Neural crest cell (in vitro differentiated cells): Measurements from ENCODE around the gene KCNQ1OT1. TPM values are rescaled to one million over a fixed set of nuclear protein-coding genes. Genes with fewer than 3 reads are reported as not detected.

Experiments used
- DNase-seq: peaks from one replicate; pipeline ENCODE4 v3.0.0; 2021; ENCODE audit warnings: low read depth, mixed read lengths, low spot score
- H3K27ac Mint-ChIP-seq: one replicate; pipeline ENCODE4 v1.8.0; 2021; ENCODE audit warnings: mild to moderate bottlenecking, mixed read lengths; ENCODE audit not compliant: unreplicated experiment
- H3K27me3 Mint-ChIP-seq: 2 replicates; pipeline ENCODE4 v1.8.0; 2021; ENCODE audit warnings: low read depth, mild to moderate bottlenecking, mixed read lengths
- H3K36me3 Mint-ChIP-seq: 2 replicates; pipeline ENCODE4 v1.8.0; 2021; ENCODE audit warnings: low read depth, mild to moderate bottlenecking, mixed read lengths
- H3K4me1 Mint-ChIP-seq: 2 replicates; pipeline ENCODE4 v1.8.0; 2021; ENCODE audit warnings: mixed read lengths
- H3K4me3 Mint-ChIP-seq: one replicate; pipeline ENCODE4 v1.8.0; 2021; ENCODE audit warnings: mild to moderate bottlenecking, mixed read lengths
- H3K9me3 Mint-ChIP-seq: 2 replicates; pipeline ENCODE4 v1.8.0; 2021; ENCODE audit warnings: mixed read lengths
- CTCF ChIP-seq: fragments of 200-600 bp; sonication (generic); conservative IDR thresholded peaks from 2 replicates; pipeline ENCODE4 v1.5.0; 2021; ENCODE audit warnings: antibody characterized with exemption, mild to moderate bottlenecking
- total RNA-seq: library from RNA; stranded (reverse); gene quantifications from 2 replicates; pipeline ENCODE4 v1.2.1, GENCODE V29; 2021

The KCNQ1OT1 gene
- total RNA-seq, 1 donor from 2014 or later, result 2.3 TPM

DNA sequence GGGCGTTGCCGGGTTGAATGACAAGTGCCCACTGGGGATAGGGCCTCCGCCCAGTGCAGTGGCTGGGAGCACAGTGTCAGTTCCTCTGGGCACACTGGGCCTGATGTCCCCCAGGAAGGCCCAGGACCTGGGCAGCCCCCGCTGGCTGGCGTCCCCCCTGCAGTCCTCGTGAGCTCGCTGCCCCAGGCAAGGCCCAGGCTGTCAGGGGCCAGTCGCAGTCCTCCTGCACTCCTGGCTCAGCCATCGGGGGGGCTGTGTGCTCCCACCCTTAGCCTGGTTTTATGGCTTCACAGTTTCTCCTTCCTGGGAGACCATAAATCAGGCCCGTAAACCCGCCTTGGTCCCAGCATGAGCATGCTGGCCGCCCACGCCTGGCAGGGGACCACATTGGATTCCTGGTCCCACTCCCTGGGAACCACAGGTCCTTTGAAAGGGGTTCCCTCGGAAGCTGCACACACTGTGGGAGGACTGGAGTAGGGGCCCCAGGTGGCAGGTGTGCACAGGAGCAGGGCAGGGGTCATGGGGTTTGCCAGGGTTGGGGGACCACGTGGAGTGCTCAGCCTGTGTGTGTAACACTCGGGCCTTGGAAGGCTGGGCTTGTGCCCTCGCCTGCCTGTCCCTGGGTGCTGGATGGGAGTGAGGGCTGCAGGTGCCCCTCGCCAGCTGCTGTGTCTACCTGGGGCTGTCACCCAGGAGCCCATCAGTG is 113.6 kb downstream of the KCNQ1OT1 start:
- no peaks in the 10 kb centered on the region for H3K36me3 Mint-ChIP-seq
- H3K27me3 Mint-ChIP-seq, result no peaks in the 10 kb centered on the region
- H3K4me1 Mint-ChIP-seq, result peaks cover 4% of the 10 kb centered on the region
- no peak overlapping the region for H3K4me3 Mint-ChIP-seq
- H3K27ac Mint-ChIP-seq, result no peak overlapping the region
- TF ChIP-seq CTCF, result no peak
- H3K9me3 Mint-ChIP-seq, result no peaks in the 10 kb centered on the region
- DNase-seq, result peak; percentile 0

- H3K4me1 Mint-ChIP-seq, result peaks cover 4% of the 10 kb centered on the region
- DNase-seq, result peak; percentile 0
- H3K9me3 Mint-ChIP-seq, result no peaks in the 10 kb centered on the region
- no peaks in the 10 kb centered on the region for H3K36me3 Mint-ChIP-seq
- H3K27me3 Mint-ChIP-seq, result no peaks in the 10 kb centered on the region
- H3K27ac Mint-ChIP-seq, result no peak overlapping the region
- TF ChIP-seq CTCF, result no peak
- no peak overlapping the region for H3K4me3 Mint-ChIP-seq
Observed at GRCh38 chr11:2585566-2586086, 114.2 kb downstream of the KCNQ1OT1 start.

DNA sequence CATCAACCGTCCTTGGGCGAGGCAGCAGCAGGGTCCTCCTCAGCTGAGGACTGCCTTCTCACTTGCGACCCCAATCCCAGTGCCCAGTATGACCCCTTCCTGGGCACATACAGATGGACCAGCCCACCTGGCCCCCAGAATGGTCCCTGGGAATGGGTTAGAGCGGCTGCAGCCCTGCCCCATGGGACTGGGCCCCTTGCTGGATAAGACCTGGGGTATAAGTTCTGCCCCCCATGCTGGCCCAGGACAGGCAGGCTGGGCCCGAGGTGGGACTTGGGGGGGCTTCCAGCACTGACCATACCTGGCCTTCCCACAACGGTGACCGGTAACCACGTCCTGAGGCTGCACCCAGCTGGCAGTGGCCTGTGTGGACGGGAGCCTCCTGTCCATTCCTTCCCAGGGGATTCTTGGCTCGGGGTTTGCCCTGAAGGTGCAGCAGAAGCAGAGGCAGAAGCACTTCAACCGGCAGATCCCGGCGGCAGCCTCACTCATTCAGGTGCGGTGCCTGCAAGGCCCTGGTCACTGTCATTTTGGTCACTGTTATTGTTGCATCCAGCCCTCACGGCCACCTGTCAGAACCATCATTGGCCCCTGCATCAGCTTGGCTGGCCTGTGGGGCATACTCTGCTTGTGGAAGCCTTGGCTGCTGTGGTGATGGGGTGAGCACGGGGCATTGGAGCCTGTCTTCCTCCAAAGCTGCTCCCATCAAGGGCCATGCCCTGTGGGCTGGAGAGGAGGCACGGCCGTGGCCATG is 114.8 kb downstream of the KCNQ1OT1 start:
- Mint-ChIP-seq H3K9me3 (no peaks in the 10 kb centered on the region), H3K27ac (no peak overlapping the region), H3K4me1 (peaks cover 4% of the 10 kb centered on the region), H3K36me3 (no peaks in the 10 kb centered on the region), H3K27me3 (no peaks in the 10 kb centered on the region), H3K4me3 (no peak overlapping the region)
- TF ChIP-seq CTCF, result no peak
- DNase-seq, result peak; percentile 0

DNA sequence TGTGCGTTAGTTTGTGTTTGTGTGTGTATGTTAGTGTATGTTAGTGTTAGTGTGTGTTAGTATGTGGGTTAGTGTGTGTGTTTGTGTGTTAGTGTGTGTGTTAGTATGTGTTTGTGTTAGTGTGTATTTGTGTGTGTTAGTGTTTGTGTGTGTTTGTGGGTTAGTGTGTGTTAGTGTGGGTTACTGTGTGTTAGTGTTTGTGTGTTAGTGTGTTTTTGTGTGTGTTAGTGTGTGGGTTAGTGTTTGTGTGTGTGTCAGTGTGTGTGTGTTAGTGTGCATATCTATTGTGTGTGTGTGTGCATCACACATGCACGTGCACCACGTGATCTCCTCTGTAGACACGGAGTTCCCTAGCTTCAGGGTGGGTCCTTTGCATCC is 115.4 kb downstream of the KCNQ1OT1 start:
- no peaks in the 10 kb centered on the region for H3K36me3 Mint-ChIP-seq
- H3K4me1 Mint-ChIP-seq, result peaks cover 4% of the 10 kb centered on the region
- no peak for TF ChIP-seq CTCF
- no peak overlapping the region for H3K4me3 Mint-ChIP-seq
- H3K9me3 Mint-ChIP-seq, result no peaks in the 10 kb centered on the region
- DNase-seq, result no peak
- no peak overlapping the region for H3K27ac Mint-ChIP-seq
- H3K27me3 Mint-ChIP-seq, result no peaks in the 10 kb centered on the region

- no peak for TF ChIP-seq CTCF
- Mint-ChIP-seq H3K27ac (no peak overlapping the region), H3K27me3 (no peaks in the 10 kb centered on the region), H3K36me3 (no peaks in the 10 kb centered on the region), H3K9me3 (no peaks in the 10 kb centered on the region), H3K4me1 (peaks cover 4% of the 10 kb centered on the region), H3K4me3 (no peak overlapping the region)
- DNase-seq, result no peak
Observed at GRCh38 chr11:2583605-2583958, 116.2 kb downstream of the KCNQ1OT1 start.
